Prostate gland (tissue), 2 donors: ENCODE data around the gene COL4A2. TPM values are rescaled to one million over a fixed set of nuclear protein-coding genes. Genes with fewer than 3 reads are reported as not detected.
A peak's percentile ranks its signal among the peaks of the same experiment; 100 is the strongest.

Experiments used
- DNase-seq: peaks from one replicate; pipeline ENCODE4 v3.0.0-alpha.2; 2019; ENCODE audit warnings: low spot score
- H3K27ac ChIP-seq, 2 donors: fragments of 200-600 bp; sonication (generic); 2 replicates each; pipeline ENCODE4 v1.5.1; 2017 to 2019
- H3K27me3 ChIP-seq: fragments of 200-600 bp; sonication (generic); replicated peaks from 2 replicates; pipeline ENCODE4 v1.5.1; 2019; ENCODE audit not compliant: insufficient read depth
- H3K36me3 ChIP-seq, 2 donors: fragments of 200-600 bp; sonication (generic); 1 replicate in 1 of 2; 2 replicates in 1 of 2; pipeline versions ENCODE4 v1.5.1 to v1.8.1; 2017 to 2019
- H3K4me1 ChIP-seq: fragments of 200-600 bp; sonication (generic); replicated peaks from 2 replicates; pipeline ENCODE4 v1.5.1; 2019
- H3K4me3 ChIP-seq, 2 donors: fragments of 200-600 bp; sonication (generic); 2 replicates each; pipeline ENCODE4 v1.5.1; 2017 to 2019
- H3K9me3 ChIP-seq: fragments of 200-600 bp; sonication (generic); 2 replicates; pipeline ENCODE4 v1.5.1; 2017
- POLR2A ChIP-seq: fragments of 450-650 bp; IDR thresholded peaks from one replicate; pipeline ENCODE4 v1.6.1; 2016; ENCODE audit warnings: antibody characterized with exemption, mild to moderate bottlenecking
- POLR2AphosphoS5 ChIP-seq: sonication (generic); formaldehyde crosslinking; IDR thresholded peaks from one replicate; pipeline ENCODE4 v1.6.1; 2017; ENCODE audit warnings: antibody characterized with exemption
- WGBS: methylation state at CpG from one replicate; pipeline ENCODE4 v1.1.5; 2018; 5-methylcytosine and 5-hydroxymethylcytosine counted together
- intact Hi-C: fragments of 100-400 bp; cut with DNase I; formaldehyde crosslinking; loops from one replicate; pipeline ENCODE4 v1.14.2; 2022
- total RNA-seq, 2 donors: library from RNA; depleted of rRNA; stranded (reverse); fragments of >200 nt; gene quantifications; one replicate each; pipeline ENCODE4 v1.1.0, GENCODE V29; 2016
- TF ChIP-seq, protein P1 (sequence below), 4 experiments: fragments of 200-600 bp in 2 of 4; fragments of 450-650 bp in 2 of 4; sonication (generic) in 2 of 4; IDR thresholded peaks; 1 replicate in 3 of 4; 2 replicates in 1 of 4; pipeline ENCODE4 v1.5.1; 2016 to 2019; ENCODE audit warnings: antibody characterized with exemption in 4 of 4, mild to moderate bottlenecking in 2 of 4, moderate library complexity in 2 of 4

Gene COL4A2
- total RNA-seq, 2 donors from 2014 or later, result 82.8 to 193 TPM

DNA sequence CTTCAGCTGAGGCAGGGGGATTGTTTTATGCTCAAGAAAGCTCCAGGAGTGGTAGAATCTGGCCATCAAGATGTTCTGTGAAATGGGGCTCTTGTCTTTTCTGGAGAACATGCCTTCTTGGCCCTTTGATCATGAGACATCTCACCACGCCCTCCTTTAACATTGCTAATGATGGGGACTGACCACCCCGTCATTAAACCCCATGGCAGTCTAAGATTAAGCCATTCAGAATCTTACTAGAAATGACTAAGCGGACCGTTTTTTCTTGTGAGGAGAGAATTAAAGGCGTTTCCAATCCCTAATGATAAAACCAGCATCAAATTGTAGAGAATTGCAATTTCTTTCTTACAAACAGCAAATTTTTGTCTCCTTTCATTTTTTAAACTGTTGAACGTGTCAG lies 89.4 kb downstream of the COL4A2 start:
- H3K9me3 ChIP-seq, result no peaks in the 10 kb centered on the region
- intact Hi-C loops, result loop anchor here (2.0 to 5.0 kb wide), 2 partner anchors 56 to 89 kb away; partner anchors contain the start of genes COL4A1 and COL4A2
- H3K4me3 ChIP-seq, result no peak overlapping the region
- 64% methylated on average over 6 of the region's 6 CpGs for WGBS
- DNase-seq, result no peak
- H3K27me3 ChIP-seq, result no peaks in the 10 kb centered on the region
- TF ChIP-seq, protein P1, sequence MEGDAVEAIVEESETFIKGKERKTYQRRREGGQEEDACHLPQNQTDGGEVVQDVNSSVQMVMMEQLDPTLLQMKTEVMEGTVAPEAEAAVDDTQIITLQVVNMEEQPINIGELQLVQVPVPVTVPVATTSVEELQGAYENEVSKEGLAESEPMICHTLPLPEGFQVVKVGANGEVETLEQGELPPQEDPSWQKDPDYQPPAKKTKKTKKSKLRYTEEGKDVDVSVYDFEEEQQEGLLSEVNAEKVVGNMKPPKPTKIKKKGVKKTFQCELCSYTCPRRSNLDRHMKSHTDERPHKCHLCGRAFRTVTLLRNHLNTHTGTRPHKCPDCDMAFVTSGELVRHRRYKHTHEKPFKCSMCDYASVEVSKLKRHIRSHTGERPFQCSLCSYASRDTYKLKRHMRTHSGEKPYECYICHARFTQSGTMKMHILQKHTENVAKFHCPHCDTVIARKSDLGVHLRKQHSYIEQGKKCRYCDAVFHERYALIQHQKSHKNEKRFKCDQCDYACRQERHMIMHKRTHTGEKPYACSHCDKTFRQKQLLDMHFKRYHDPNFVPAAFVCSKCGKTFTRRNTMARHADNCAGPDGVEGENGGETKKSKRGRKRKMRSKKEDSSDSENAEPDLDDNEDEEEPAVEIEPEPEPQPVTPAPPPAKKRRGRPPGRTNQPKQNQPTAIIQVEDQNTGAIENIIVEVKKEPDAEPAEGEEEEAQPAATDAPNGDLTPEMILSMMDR (IDR thresholded peaks at IDR 0.05), result no peak
- TF ChIP-seq POLR2A, result no peak
- no peak for TF ChIP-seq POLR2AphosphoS5
- peak overlapping the region; percentile 80 to 81 for H3K27ac ChIP-seq
- H3K36me3 ChIP-seq, result no peaks in the 10 kb centered on the region
- H3K4me1 ChIP-seq, result no peaks in the 10 kb centered on the region

DNA sequence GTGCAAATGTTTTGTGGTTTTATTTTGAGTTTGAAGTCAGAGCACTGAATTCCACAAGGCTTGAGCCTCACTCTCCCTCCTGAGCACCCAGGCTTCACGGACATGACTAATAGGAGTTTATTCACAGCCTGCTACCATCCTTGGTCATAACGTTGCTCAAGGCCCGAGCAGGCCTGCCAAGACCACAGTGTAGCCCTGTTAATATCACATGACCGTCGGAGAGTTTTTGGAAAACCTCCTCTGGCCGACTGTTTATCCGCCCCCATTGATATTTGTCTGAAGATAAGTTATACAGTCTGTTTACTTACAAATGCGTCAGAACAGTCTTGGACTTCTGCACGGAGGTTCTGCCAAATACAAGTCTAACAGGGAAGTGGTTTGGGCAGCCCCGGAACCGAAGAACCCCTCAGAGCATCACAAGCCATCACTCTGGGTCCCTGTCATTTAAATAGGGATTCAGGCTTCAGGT lies 89.9 kb downstream of the COL4A2 start:
- WGBS, result 15% methylated on average over 11 of the region's 11 CpGs
- TF ChIP-seq POLR2AphosphoS5 (peak; percentile 95), POLR2A (no peak)
- TF ChIP-seq, protein P1 (IDR thresholded peaks at IDR 0.05), result peak in 1 of 4 experiments; percentile 11
- peak; percentile 85 for DNase-seq
- H3K36me3 ChIP-seq, result no peaks in the 10 kb centered on the region
- H3K4me3 ChIP-seq, result no peak overlapping the region
- H3K9me3 ChIP-seq, result no peaks in the 10 kb centered on the region
- H3K27ac ChIP-seq, result peak overlapping the region; percentile 80 to 81
- H3K4me1 ChIP-seq, result no peaks in the 10 kb centered on the region
- H3K27me3 ChIP-seq, result no peaks in the 10 kb centered on the region
- intact Hi-C loops, result loop anchor here (2.0 to 5.0 kb wide), 2 partner anchors 56 to 90 kb away; partner anchors contain the start of genes COL4A1 and COL4A2

DNA sequence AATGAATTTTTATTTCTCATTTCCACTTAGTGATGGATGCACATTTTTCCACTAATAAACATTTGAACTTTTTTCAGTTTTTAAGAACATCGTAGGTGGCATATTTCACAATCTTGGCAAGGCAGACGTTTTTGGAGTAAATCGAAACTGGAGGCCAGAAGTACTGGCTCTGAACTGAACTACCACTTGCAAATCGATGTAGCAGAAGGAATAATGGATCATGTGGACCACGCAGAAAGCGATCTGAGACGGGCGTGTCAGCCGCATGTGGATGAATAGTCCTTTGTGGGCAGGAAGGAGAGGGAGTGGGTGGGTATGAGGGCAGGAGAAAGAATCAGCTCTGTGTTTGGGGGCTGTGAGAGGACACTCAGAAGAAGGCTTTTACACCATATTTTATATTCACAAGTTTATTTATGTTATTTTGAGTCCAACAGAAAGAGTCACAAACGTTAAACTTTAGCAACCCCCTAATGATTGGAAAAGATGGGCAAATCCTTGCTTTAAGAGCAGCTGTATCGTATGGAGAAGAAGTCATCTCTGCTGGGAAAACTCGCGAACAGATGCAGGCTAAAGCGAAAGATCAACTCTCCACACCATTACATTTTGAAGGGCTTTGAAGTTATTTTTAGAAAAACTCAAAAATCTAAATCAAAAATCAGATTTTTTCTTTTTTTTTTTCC lies 90.5 kb downstream of the COL4A2 start:
- no peaks in the 10 kb centered on the region for H3K9me3 ChIP-seq
- 44% methylated on average over 14 of the region's 14 CpGs for WGBS
- intact Hi-C loops, result loop anchor here (2.0 to 5.0 kb wide), 2 partner anchors 57 to 90 kb away; partner anchors contain the start of genes COL4A1 and COL4A2
- H3K27me3 ChIP-seq, result no peaks in the 10 kb centered on the region
- peak overlapping the region; percentile 80 to 81 for H3K27ac ChIP-seq
- H3K36me3 ChIP-seq, result no peaks in the 10 kb centered on the region
- TF ChIP-seq POLR2AphosphoS5, result no peak
- TF ChIP-seq, protein P1 (IDR thresholded peaks at IDR 0.05), result no peak
- no peak for TF ChIP-seq POLR2A
- H3K4me3 ChIP-seq, result no peak overlapping the region
- no peaks in the 10 kb centered on the region for H3K4me1 ChIP-seq
- DNase-seq, result no peak

DNA sequence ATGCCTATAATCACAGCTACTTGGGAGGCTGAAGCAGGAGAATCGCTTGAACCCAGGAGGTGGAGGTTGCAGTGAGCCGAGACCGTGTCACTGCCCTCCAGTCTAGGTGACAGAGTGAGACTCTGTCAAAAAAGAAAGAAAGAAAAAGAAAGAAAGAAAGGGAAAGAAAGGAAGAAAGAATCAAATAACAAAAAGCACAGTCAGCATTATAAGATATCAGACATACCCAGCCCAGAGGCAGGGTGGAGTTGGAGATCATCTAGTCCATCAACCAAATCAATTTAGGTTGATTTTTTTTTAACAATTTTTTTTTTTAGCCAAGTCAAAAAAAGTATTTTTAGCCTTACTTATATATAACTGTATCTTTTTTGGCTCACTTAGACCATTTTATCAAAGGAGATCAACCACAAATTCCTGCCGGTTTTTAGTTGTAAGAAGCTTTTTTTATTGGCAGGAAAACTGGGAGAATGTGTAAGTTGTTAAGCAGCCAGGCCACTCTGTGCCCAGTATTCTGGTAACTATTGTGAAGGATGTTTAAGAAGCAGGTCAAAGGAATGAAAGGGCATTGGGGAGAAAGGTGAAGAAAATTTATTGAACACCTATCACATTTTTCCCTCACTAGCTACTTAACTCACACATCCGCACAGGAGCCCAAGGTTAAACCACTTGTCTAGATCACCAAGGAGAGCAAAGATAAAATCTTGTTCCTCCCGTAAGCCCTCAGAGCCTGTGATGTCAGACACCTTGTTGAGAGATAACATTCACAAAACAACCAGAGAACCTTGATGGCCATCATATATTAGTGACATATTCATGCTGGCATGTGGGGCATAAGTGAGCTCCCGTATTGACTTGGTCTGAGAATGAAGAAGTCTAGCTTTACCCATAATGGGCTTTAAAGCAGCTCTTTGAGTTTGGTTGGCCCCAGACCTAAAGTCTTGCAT lies 91.8 kb downstream of the COL4A2 start:
- no peak for DNase-seq
- no peaks in the 10 kb centered on the region for H3K27me3 ChIP-seq
- WGBS, result 61% methylated on average over 7 of the region's 7 CpGs
- H3K9me3 ChIP-seq, result no peaks in the 10 kb centered on the region
- no peaks in the 10 kb centered on the region for H3K36me3 ChIP-seq
- H3K4me1 ChIP-seq, result no peaks in the 10 kb centered on the region
- H3K27ac ChIP-seq, result peak overlapping the region; percentile 80 to 81
- intact Hi-C loops, result loop anchor here (5.0 kb wide), 1 partner anchor 92 kb away; the partner anchor contains the start of genes COL4A1 and COL4A2
- TF ChIP-seq POLR2A, result no peak
- no peak overlapping the region for H3K4me3 ChIP-seq

GRCh38 chr13:110399801-110400200 lies 92.7 kb downstream of the COL4A2 start:
- intact Hi-C loops, result loop anchor here (5.0 kb wide), 1 partner anchor 92 kb away; the partner anchor contains the start of genes COL4A1 and COL4A2
- DNase-seq, result no peak
- Histone ChIP-seq H3K27ac (peak overlapping the region; percentile 80 to 81), H3K9me3 (no peaks in the 10 kb centered on the region), H3K4me3 (no peak overlapping the region), H3K27me3 (no peaks in the 10 kb centered on the region), H3K4me1 (no peaks in the 10 kb centered on the region), H3K36me3 (no peaks in the 10 kb centered on the region)
- TF ChIP-seq POLR2A (no peak), POLR2AphosphoS5 (no peak)
- TF ChIP-seq, protein P1 (IDR thresholded peaks at IDR 0.05), result no peak
- 65% methylated on average over 2 of the region's 2 CpGs for WGBS
